HCT116 (cell line): Measurements from ENCODE around the gene ZMYM2. TPM values are rescaled to one million over a fixed set of nuclear protein-coding genes. Genes with fewer than 3 reads are reported as not detected.
A peak's percentile ranks its signal among the peaks of the same experiment; 100 is the strongest.

Experiments used
- ATAC-seq: fragments of 200-7000 bp; cut with Tn5 transposase; 2 replicates; pipeline ENCODE4 v1.9.1; 2020; ENCODE audit warnings: mild to moderate bottlenecking, moderate library complexity
- BruUV-seq: library from RNA; stranded (reverse); fragments of 400-500 nt; replicated peaks from 2 replicates; lab custom pipeline; 2021; lab: Mats Ljungman, UMichigan
- CTCF ChIA-PET: fragments of 300-600 bp; sonication (Branson Sonifier 250); formaldehyde crosslinking; loops from one replicate; lab custom pipeline; 2021; ENCODE audit warnings: antibody characterized with exemption; lab: Charles Lee
- POLR2A ChIA-PET: fragments of 300-600, 350-600 bp; sonication (Branson Sonifier 250); formaldehyde crosslinking; loops from one replicate; lab custom pipeline; 2021; ENCODE audit warnings: antibody characterized with exemption; lab: Charles Lee
- RAD21 ChIA-PET, 2 experiments: fragments of 300-600 bp; sonication (Branson Sonifier 250); formaldehyde crosslinking; loops; one replicate each; lab custom pipeline; 2023; ENCODE audit warnings: low total read pairs in 2 of 2; ENCODE audit not compliant: uncharacterized antibody in 2 of 2, unreplicated experiment in 2 of 2, low non-redundant PET in 1 of 2; lab: Charles Lee
- DNase-seq: peaks from one replicate; pipeline ENCODE4 v3.0.0-alpha.2; 2010; ENCODE audit warnings: low read depth, low spot score
- H2AFZ ChIP-seq: fragments of 200-600 bp; shearing (Covaris generic), sonication (generic); 2 replicates; pipeline ENCODE4 v1.6.1; 2017; ENCODE audit warnings: low read depth, mixed run types, mixed read lengths, antibody characterized with exemption, low read length; ENCODE audit not compliant: poor library complexity, severe bottlenecking
- H3K27ac ChIP-seq: 2 replicates; pipeline ENCODE4 v1.5.1; 2012; ENCODE audit warnings: low read depth, low read length
- H3K27me3 ChIP-seq: fragments of 200-600 bp; sonication (generic); 2 replicates; pipeline ENCODE4 v1.6.1; 2016; ENCODE audit warnings: mixed run types, low read length, mixed read lengths; ENCODE audit not compliant: insufficient read depth
- H3K36me3 ChIP-seq, 2 experiments: fragments of 200-500 bp in 1 of 2; fragments of 200-600 bp in 1 of 2; sonication (Bioruptor generic) in 1 of 2; sonication (generic) in 1 of 2; 2 replicates each; pipeline versions ENCODE4 v1.5.1 to v1.6.1; 2014 to 2016; ENCODE audit warnings: low read length in 2 of 2, inconsistent platforms in 1 of 2, mixed read lengths in 1 of 2, mixed run types in 1 of 2; ENCODE audit not compliant: insufficient read depth in 2 of 2, control insufficient read depth in 1 of 2
- H3K4me1 ChIP-seq, 2 experiments: fragments of 200-600 bp in 1 of 2; sonication (generic) in 1 of 2; 2 replicates each; pipeline versions ENCODE4 v1.5.1 to v1.6.1; 2012 to 2017; ENCODE audit warnings: low read length in 2 of 2, inconsistent platforms in 1 of 2, mild to moderate bottlenecking in 1 of 2, mixed read lengths in 1 of 2, mixed run types in 1 of 2, moderate library complexity in 1 of 2; ENCODE audit not compliant: insufficient read depth in 2 of 2, control insufficient read depth in 1 of 2
- H3K4me2 ChIP-seq: fragments of 200-600 bp; sonication (generic); 2 replicates; pipeline ENCODE4 v1.6.1; 2017; ENCODE audit warnings: mixed run types, low read length, mixed read lengths
- H3K4me3 ChIP-seq, 2 experiments: fragments of 200-600 bp in 1 of 2; sonication (generic) in 1 of 2; replicated peaks in 1 of 2; 2 replicates each; pipeline ENCODE4 v1.5.1; 2011 to 2016; ENCODE audit warnings: low read length in 2 of 2, control low read depth in 1 of 2, low read depth in 1 of 2, mild to moderate bottlenecking in 1 of 2, mixed read lengths in 1 of 2, mixed run types in 1 of 2
- H3K79me2 ChIP-seq: fragments of 200-600 bp; sonication (generic); 2 replicates; pipeline ENCODE4 v1.6.1; 2017; ENCODE audit warnings: mild to moderate bottlenecking, mixed run types, low read length, moderate library complexity, mixed read lengths; ENCODE audit not compliant: insufficient read depth
- H3K9ac ChIP-seq: fragments of 200-600 bp; sonication (generic); 2 replicates; pipeline ENCODE4 v1.6.1; 2016; ENCODE audit warnings: low read length, mixed read lengths
- H3K9me2 ChIP-seq: fragments of 200-600 bp; sonication (generic), shearing (Covaris generic); 2 replicates; pipeline ENCODE4 v1.6.1; 2017; ENCODE audit warnings: mixed run types, mild to moderate bottlenecking, moderate library complexity; ENCODE audit not compliant: insufficient read depth
- H3K9me3 ChIP-seq, 2 experiments: fragments of 200-500 bp in 1 of 2; fragments of 200-600 bp in 1 of 2; sonication (Bioruptor generic) in 1 of 2; sonication (generic) in 1 of 2; 2 replicates each; pipeline ENCODE4 v1.6.1; 2014 to 2017; ENCODE audit warnings: low read length in 2 of 2, mixed read lengths in 2 of 2, inconsistent platforms in 1 of 2, low read depth in 1 of 2, mild to moderate bottlenecking in 1 of 2, mixed run types in 1 of 2, moderate library complexity in 1 of 2; ENCODE audit not compliant: control insufficient read depth in 1 of 2, insufficient read depth in 1 of 2
- H4K20me1 ChIP-seq: fragments of 200-600 bp; sonication (generic), shearing (Covaris generic); 2 replicates; pipeline ENCODE4 v1.6.1; 2017; ENCODE audit warnings: mixed run types, mild to moderate bottlenecking, moderate library complexity; ENCODE audit not compliant: insufficient read depth
- CBX3 ChIP-seq: IDR thresholded peaks from 2 replicates; pipeline ENCODE4 v1.6.1; 2012; ENCODE audit warnings: low read depth
- RAD21 ChIP-seq: IDR thresholded peaks from 2 replicates; pipeline ENCODE4 v1.6.1; 2012; ENCODE audit warnings: low read depth, mild to moderate bottlenecking
- ZFX ChIP-seq: fragments of 450-650 bp; IDR thresholded peaks from 2 replicates; pipeline ENCODE4 v1.6.1; 2017
- intact Hi-C: fragments of 100-400 bp; cut with micrococcal nuclease; formaldehyde crosslinking; loops from 2 replicates; pipeline ENCODE4 v1.10.0; 2022
- total RNA-seq: library from RNA; stranded (reverse); gene quantifications from one replicate; pipeline ENCODE4 v1.2.1, GENCODE V29; 2021; ENCODE audit not compliant: unreplicated experiment
- TF ChIP-seq, protein P1 (sequence below): IDR thresholded peaks from 2 replicates; pipeline ENCODE4 v1.6.1; 2012; ENCODE audit warnings: low read depth
- TF ChIP-seq, protein P2 (sequence below): IDR thresholded peaks from 2 replicates; pipeline ENCODE4 v1.6.1; 2012
- TF ChIP-seq, protein P3 (sequence below): IDR thresholded peaks from 2 replicates; pipeline ENCODE4 v1.6.1; 2012
- TF ChIP-seq, protein P4 (sequence below): IDR thresholded peaks from 2 replicates; pipeline ENCODE4 v1.6.1; 2011; ENCODE audit warnings: mild to moderate bottlenecking, low read length, moderate library complexity; ENCODE audit not compliant: insufficient replicate concordance; ENCODE audit errors: extremely low read depth
- TF ChIP-seq, protein P5 (sequence below), 3 experiments: fragments of 200-600 bp in 1 of 3; sonication (generic) in 1 of 3; IDR thresholded peaks in 2 of 3; conservative IDR thresholded peaks in 1 of 3; 2 replicates each; pipeline ENCODE4 v1.5.1; 2012 to 2017; ENCODE audit warnings: low read depth in 2 of 3, low read length in 2 of 3, antibody characterized with exemption in 1 of 3, borderline replicate concordance in 1 of 3, control low read depth in 1 of 3, mild to moderate bottlenecking in 1 of 3, mixed read lengths in 1 of 3, mixed run types in 1 of 3, moderate library complexity in 1 of 3; ENCODE audit not compliant: insufficient read depth in 1 of 3

The ZMYM2 gene
- total RNA-seq, 1 experiment from 2014 or later = 53.0 TPM

DNA sequence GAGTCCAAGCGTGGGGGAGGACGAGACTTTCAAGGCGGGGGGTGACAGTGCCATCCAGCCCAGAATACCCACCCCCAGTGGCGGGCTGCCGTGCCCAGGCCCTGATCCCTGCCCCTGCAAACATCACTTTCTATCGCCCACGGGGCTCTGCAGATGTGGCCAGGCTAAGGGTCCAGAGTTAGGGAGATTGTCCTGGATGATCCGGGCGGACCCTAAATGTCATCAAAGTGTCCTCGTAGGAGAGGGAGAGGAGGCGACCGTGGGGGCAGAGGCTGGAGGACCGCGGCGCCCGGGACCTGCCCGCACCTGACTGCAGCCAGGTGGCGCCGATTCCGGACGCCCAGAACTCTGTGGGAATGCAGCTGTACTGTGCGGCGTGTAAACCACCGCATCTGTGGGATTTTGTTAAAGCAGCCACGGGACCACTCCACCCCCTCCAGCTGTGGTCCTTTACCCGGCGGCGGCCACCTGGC is 170.0 kb downstream of the ZMYM2 start:
- Histone ChIP-seq H2AFZ (peak overlapping the region; percentile 85), H3K36me3 (no peaks in the 10 kb centered on the region), H3K27me3 (no peaks in the 10 kb centered on the region), H3K4me2 (peak overlapping the region; percentile 85), H3K4me3 (peak overlapping the region; percentile 48 to 57), H3K79me2 (no peaks in the 10 kb centered on the region), H3K9ac (peak overlapping the region; percentile 69), H3K9me3 (no peaks in the 10 kb centered on the region), H3K27ac (peak overlapping the region; percentile 91), H4K20me1 (no peaks in the 10 kb centered on the region), H3K9me2 (no peaks in the 10 kb centered on the region), H3K4me1 (peaks cover 11 to 45% of the 10 kb centered on the region in 2 experiments)
- TF ChIP-seq, protein P1, sequence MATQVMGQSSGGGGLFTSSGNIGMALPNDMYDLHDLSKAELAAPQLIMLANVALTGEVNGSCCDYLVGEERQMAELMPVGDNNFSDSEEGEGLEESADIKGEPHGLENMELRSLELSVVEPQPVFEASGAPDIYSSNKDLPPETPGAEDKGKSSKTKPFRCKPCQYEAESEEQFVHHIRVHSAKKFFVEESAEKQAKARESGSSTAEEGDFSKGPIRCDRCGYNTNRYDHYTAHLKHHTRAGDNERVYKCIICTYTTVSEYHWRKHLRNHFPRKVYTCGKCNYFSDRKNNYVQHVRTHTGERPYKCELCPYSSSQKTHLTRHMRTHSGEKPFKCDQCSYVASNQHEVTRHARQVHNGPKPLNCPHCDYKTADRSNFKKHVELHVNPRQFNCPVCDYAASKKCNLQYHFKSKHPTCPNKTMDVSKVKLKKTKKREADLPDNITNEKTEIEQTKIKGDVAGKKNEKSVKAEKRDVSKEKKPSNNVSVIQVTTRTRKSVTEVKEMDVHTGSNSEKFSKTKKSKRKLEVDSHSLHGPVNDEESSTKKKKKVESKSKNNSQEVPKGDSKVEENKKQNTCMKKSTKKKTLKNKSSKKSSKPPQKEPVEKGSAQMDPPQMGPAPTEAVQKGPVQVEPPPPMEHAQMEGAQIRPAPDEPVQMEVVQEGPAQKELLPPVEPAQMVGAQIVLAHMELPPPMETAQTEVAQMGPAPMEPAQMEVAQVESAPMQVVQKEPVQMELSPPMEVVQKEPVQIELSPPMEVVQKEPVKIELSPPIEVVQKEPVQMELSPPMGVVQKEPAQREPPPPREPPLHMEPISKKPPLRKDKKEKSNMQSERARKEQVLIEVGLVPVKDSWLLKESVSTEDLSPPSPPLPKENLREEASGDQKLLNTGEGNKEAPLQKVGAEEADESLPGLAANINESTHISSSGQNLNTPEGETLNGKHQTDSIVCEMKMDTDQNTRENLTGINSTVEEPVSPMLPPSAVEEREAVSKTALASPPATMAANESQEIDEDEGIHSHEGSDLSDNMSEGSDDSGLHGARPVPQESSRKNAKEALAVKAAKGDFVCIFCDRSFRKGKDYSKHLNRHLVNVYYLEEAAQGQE = no peak
- TF ChIP-seq RAD21 = 0 out of 2 replicates have a peak, but pooled peaks have one; percentile 15
- TF ChIP-seq, protein P2, sequence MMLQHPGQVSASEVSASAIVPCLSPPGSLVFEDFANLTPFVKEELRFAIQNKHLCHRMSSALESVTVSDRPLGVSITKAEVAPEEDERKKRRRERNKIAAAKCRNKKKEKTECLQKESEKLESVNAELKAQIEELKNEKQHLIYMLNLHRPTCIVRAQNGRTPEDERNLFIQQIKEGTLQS = no peak
- TF ChIP-seq, protein P3, sequence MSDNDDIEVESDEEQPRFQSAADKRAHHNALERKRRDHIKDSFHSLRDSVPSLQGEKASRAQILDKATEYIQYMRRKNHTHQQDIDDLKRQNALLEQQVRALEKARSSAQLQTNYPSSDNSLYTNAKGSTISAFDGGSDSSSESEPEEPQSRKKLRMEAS = no peak
- no peak for TF ChIP-seq CBX3
- no peak for TF ChIP-seq ZFX
- TF ChIP-seq, protein P4, sequence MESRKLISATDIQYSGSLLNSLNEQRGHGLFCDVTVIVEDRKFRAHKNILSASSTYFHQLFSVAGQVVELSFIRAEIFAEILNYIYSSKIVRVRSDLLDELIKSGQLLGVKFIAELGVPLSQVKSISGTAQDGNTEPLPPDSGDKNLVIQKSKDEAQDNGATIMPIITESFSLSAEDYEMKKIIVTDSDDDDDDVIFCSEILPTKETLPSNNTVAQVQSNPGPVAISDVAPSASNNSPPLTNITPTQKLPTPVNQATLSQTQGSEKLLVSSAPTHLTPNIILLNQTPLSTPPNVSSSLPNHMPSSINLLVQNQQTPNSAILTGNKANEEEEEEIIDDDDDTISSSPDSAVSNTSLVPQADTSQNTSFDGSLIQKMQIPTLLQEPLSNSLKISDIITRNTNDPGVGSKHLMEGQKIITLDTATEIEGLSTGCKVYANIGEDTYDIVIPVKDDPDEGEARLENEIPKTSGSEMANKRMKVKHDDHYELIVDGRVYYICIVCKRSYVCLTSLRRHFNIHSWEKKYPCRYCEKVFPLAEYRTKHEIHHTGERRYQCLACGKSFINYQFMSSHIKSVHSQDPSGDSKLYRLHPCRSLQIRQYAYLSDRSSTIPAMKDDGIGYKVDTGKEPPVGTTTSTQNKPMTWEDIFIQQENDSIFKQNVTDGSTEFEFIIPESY = no peak
- TF ChIP-seq, protein P5, sequence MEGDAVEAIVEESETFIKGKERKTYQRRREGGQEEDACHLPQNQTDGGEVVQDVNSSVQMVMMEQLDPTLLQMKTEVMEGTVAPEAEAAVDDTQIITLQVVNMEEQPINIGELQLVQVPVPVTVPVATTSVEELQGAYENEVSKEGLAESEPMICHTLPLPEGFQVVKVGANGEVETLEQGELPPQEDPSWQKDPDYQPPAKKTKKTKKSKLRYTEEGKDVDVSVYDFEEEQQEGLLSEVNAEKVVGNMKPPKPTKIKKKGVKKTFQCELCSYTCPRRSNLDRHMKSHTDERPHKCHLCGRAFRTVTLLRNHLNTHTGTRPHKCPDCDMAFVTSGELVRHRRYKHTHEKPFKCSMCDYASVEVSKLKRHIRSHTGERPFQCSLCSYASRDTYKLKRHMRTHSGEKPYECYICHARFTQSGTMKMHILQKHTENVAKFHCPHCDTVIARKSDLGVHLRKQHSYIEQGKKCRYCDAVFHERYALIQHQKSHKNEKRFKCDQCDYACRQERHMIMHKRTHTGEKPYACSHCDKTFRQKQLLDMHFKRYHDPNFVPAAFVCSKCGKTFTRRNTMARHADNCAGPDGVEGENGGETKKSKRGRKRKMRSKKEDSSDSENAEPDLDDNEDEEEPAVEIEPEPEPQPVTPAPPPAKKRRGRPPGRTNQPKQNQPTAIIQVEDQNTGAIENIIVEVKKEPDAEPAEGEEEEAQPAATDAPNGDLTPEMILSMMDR (IDR thresholded peaks at IDR 0.05 in 2 of 3, conservative IDR thresholded peaks at IDR 0.05 in 1 of 3; ENCODE audit: borderline replicate concordance in 1 of 3, insufficient read depth in 1 of 3, low read depth in 2 of 3, low read length in 2 of 3) = peak in 2 of 3 experiments; percentile 55 to 68; a peak in 4 of 6 replicates
- BruUV-seq = no TSS peak
- peak; percentile 73 for ATAC-seq
- RAD21 ChIA-PET = no interaction called here
- CTCF ChIA-PET = interaction anchor here (0.6 to 3.0 kb wide), 6 partner anchors 10 to 32 kb away, joined by 3 to 16 read pairs (median 4); partner anchors contain the start of gene GJA3
- POLR2A ChIA-PET = interaction anchor here (2.2 kb wide), 1 partner anchor 10 kb away, joined by 13 read pairs; no protein-coding TSS in a partner anchor
- intact Hi-C loops = no loop called here
- no peak for DNase-seq
